22Rv1 (cell line): ENCODE measurements around the gene STEAP2.

ENCODE experiments used
- H3K27ac ChIP-seq: fragments of 450-650 bp; 2 replicates; pipeline ENCODE4 v1.5.1; 2017
- CTCF ChIP-seq: fragments of 450-650 bp; IDR thresholded peaks from 2 replicates; pipeline ENCODE4 v1.5.1; 2017; ENCODE audit warnings: mild to moderate bottlenecking
- ZFX ChIP-seq: fragments of 450-650 bp; IDR thresholded peaks from 2 replicates; pipeline ENCODE4 v1.6.1; 2017; ENCODE audit warnings: antibody characterized with exemption, borderline replicate concordance

Gene STEAP2

GRCh38 chr7:90172624-90173023 lies 38.9 kb upstream of the STEAP2 start:
- no peak for TF ChIP-seq ZFX
- TF ChIP-seq CTCF, result no peak
- no peak overlapping the region for H3K27ac ChIP-seq

GRCh38 chr7:90173127-90173844 lies 38.3 kb upstream of the STEAP2 start:
- no peak overlapping the region for H3K27ac ChIP-seq
- no peak for TF ChIP-seq ZFX

GRCh38 chr7:90175667-90176066 lies 35.9 kb upstream of the STEAP2 start:
- TF ChIP-seq CTCF (no peak), ZFX (no peak)
- no peak overlapping the region for H3K27ac ChIP-seq

GRCh38 chr7:90176195-90176594 lies 35.3 kb upstream of the STEAP2 start:
- no peak for TF ChIP-seq CTCF
- TF ChIP-seq ZFX, result no peak

GRCh38 chr7:90178166-90178565 lies 33.4 kb upstream of the STEAP2 start:
- TF ChIP-seq ZFX (no peak), CTCF (no peak)
- no peak overlapping the region for H3K27ac ChIP-seq

More at GRCh38 chr7:90176195-90176594, 35.3 kb upstream of the STEAP2 start:
- no peak overlapping the region for H3K27ac ChIP-seq

- no peak for TF ChIP-seq CTCF
- TF ChIP-seq ZFX, result no peak
- no peak overlapping the region for H3K27ac ChIP-seq
These were observed 32.8 kb upstream of the STEAP2 start for GRCh38 chr7:90178679-90179278.

- no peak for TF ChIP-seq ZFX
- no peak for TF ChIP-seq CTCF
- no peak overlapping the region for H3K27ac ChIP-seq
These were observed 31.4 kb upstream of the STEAP2 start for GRCh38 chr7:90180011-90180585.
